ENCODE measurements around the gene ZFP64.

DNA sequence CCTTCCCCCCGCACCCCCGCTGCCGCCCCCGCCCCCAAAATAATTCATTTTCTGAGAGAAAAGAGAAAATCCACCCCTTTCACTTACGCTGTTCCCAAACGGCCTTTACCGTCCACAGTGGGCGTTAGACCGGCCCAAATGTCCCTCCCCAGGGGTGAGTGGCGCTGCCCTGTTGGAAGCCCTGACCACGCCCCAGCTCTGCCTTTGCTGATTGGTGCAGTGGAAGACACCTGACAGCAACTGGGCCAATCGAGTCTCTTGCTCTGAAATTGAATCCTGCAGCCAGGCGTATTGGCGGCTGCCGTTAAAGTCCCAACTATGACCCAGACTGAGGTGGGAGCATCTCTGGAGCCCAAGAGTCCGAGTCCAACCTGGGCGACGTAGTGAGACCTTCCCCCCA, 15.7 kb downstream of the ZFP64 start:
- TF ChIP-seq, protein P1, sequence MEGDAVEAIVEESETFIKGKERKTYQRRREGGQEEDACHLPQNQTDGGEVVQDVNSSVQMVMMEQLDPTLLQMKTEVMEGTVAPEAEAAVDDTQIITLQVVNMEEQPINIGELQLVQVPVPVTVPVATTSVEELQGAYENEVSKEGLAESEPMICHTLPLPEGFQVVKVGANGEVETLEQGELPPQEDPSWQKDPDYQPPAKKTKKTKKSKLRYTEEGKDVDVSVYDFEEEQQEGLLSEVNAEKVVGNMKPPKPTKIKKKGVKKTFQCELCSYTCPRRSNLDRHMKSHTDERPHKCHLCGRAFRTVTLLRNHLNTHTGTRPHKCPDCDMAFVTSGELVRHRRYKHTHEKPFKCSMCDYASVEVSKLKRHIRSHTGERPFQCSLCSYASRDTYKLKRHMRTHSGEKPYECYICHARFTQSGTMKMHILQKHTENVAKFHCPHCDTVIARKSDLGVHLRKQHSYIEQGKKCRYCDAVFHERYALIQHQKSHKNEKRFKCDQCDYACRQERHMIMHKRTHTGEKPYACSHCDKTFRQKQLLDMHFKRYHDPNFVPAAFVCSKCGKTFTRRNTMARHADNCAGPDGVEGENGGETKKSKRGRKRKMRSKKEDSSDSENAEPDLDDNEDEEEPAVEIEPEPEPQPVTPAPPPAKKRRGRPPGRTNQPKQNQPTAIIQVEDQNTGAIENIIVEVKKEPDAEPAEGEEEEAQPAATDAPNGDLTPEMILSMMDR (conservative IDR thresholded peaks at IDR 0.05; ENCODE audit: low read length) = no peak
- no peak for TF ChIP-seq EZH2phosphoT487 (IDR thresholded peaks at IDR 0.05; ENCODE audit: borderline replicate concordance)
